Lower leg skin (tissue), 4 donors: Measurements from ENCODE around the gene DOCK10. TPM values are rescaled to one million over a fixed set of nuclear protein-coding genes. Genes with fewer than 3 reads are reported as not detected.

ENCODE experiments used
- DNase-seq, 2 donors: peaks; one replicate each; pipeline ENCODE4 v3.0.0-alpha.2; 2019; ENCODE audit warnings: low spot score in 2 of 2
- H3K4me3 ChIP-seq: fragments of 200-600 bp; sonication (generic); 2 replicates; pipeline ENCODE4 v1.5.1; 2017; ENCODE audit warnings: mild to moderate bottlenecking, low read depth; ENCODE audit not compliant: poor library complexity, severe bottlenecking
- CTCF ChIP-seq, 3 donors: fragments of 450-650 bp; IDR thresholded peaks; one replicate each; pipeline ENCODE4 v1.5.1; 2016; ENCODE audit warnings: antibody characterized with exemption in 3 of 3, mild to moderate bottlenecking in 3 of 3, moderate library complexity in 2 of 3
- POLR2A ChIP-seq, 2 donors: fragments of 450-650 bp; IDR thresholded peaks; one replicate each; pipeline ENCODE4 v1.6.1; 2016 to 2017; ENCODE audit warnings: antibody characterized with exemption in 2 of 2, mild to moderate bottlenecking in 1 of 2, moderate library complexity in 1 of 2
- WGBS, 2 donors: methylation state at CpG; one replicate each; pipeline ENCODE4 v1.1.5; 2018; 5-methylcytosine and 5-hydroxymethylcytosine counted together
- intact Hi-C: fragments of 100-400 bp; cut with DNase I; formaldehyde crosslinking; loops from one replicate; pipeline ENCODE4 v1.15.0; 2023; ENCODE audit warnings: low total_unique reads
- total RNA-seq, 4 donors: library from RNA; depleted of rRNA; stranded (reverse); fragments of >200 nt; gene quantifications; one replicate each; pipeline ENCODE4 v1.1.0, GENCODE V29; 2016

The DOCK10 gene
- total RNA-seq, 4 donors from 2014 or later = 6.2 to 16.5 (median 14.0) TPM

GRCh38 chr2:224769489-224769888 is 272.8 kb downstream of the DOCK10 start:
- no peak for TF ChIP-seq POLR2A (IDR thresholded peaks at IDR 0.05)
- TF ChIP-seq CTCF (IDR thresholded peaks at IDR 0.05) = no peak
- no peak overlapping the region for H3K4me3 ChIP-seq
- 95 to 96% methylated on average over 6 of the region's 6 CpGs for WGBS, 2 donors
- DNase-seq = no peak
- intact Hi-C loops = no loop called here

- intact Hi-C loops = no loop called here
- no peak for DNase-seq
- no peak overlapping the region for H3K4me3 ChIP-seq
- no peak for TF ChIP-seq POLR2A (IDR thresholded peaks at IDR 0.05)
- TF ChIP-seq CTCF (IDR thresholded peaks at IDR 0.05) = no peak
- WGBS, 2 donors = 87 to 90% methylated on average over 2 of the region's 2 CpGs
Measured at GRCh38 chr2:224764565-224765236, 277.6 kb downstream of the DOCK10 start.

- no peak for TF ChIP-seq CTCF (IDR thresholded peaks at IDR 0.05)
- WGBS, 2 donors = 89 to 90% methylated on average over 3 of the region's 3 CpGs
- no peak for DNase-seq
- intact Hi-C loops = no loop called here
- H3K4me3 ChIP-seq = no peak overlapping the region
Measured at GRCh38 chr2:224757934-224758548, 284.2 kb downstream of the DOCK10 start.

- intact Hi-C loops = no loop called here
- WGBS, 2 donors = 6 to 14% methylated on average over 1 of the region's 1 CpG
- H3K4me3 ChIP-seq = no peak overlapping the region
- TF ChIP-seq CTCF (IDR thresholded peaks at IDR 0.05) (no peak), POLR2A (IDR thresholded peaks at IDR 0.05) (no peak)
- peak in 1 of 2 donors; percentile 31 for DNase-seq
Measured at GRCh38 chr2:224753743-224754540, 288.3 kb downstream of the DOCK10 start.

- no peak for TF ChIP-seq POLR2A (IDR thresholded peaks at IDR 0.05)
- TF ChIP-seq CTCF (IDR thresholded peaks at IDR 0.05) = no peak
- no peak overlapping the region for H3K4me3 ChIP-seq
- intact Hi-C loops = no loop called here
- WGBS, 2 donors = 89 to 91% methylated on average over 5 of the region's 5 CpGs
- DNase-seq = no peak
Measured at GRCh38 chr2:224751996-224752698, 290.1 kb downstream of the DOCK10 start.
